Parathyroid adenoma (tissue), 2 donors: ENCODE results near the gene KRTAP5-5.
"Not testable (repeated sequence)": the region's sequence is repeated elsewhere in the genome, so short reads cannot be mapped to it uniquely, and the experiment has no call there.

Experiments
- H2AFZ ChIP-seq: fragments of 300-600 bp; sonication (generic); one replicate; pipeline ENCODE4 v1.7.0; 2017; ENCODE audit warnings: antibody characterized with exemption, mild to moderate bottlenecking
- H3K27ac ChIP-seq: fragments of 300-600 bp; sonication (generic); one replicate; pipeline ENCODE4 v1.7.0; 2017
- H3K27me3 ChIP-seq: fragments of 300-600 bp; sonication (generic); one replicate; pipeline ENCODE4 v1.7.0; 2017; ENCODE audit warnings: low read length; ENCODE audit not compliant: control insufficient read depth, insufficient read depth
- H3K36me3 ChIP-seq: fragments of 300-600 bp; sonication (generic); one replicate; pipeline ENCODE4 v1.7.0; 2017; ENCODE audit warnings: low read length; ENCODE audit not compliant: control insufficient read depth, insufficient read depth
- H3K4me1 ChIP-seq: fragments of 300-600 bp; sonication (generic); one replicate; pipeline ENCODE4 v1.7.0; 2017; ENCODE audit warnings: control low read depth
- H3K4me2 ChIP-seq: fragments of 300-600 bp; sonication (generic); one replicate; pipeline ENCODE4 v1.7.0; 2017; ENCODE audit warnings: low read length
- H3K4me3 ChIP-seq: fragments of 300-600 bp; sonication (generic); one replicate; pipeline ENCODE4 v1.7.0; 2017; ENCODE audit warnings: low read depth, low read length
- H3K79me2 ChIP-seq: fragments of 300-600 bp; sonication (generic); one replicate; pipeline ENCODE4 v1.7.0; 2017; ENCODE audit warnings: control low read depth
- H3K9ac ChIP-seq: fragments of 300-600 bp; sonication (generic); one replicate; pipeline ENCODE4 v1.7.0; 2017; ENCODE audit warnings: mild to moderate bottlenecking
- H3K9me3 ChIP-seq: fragments of 300-600 bp; sonication (generic); one replicate; pipeline ENCODE4 v1.7.0; 2017; ENCODE audit warnings: low read length; ENCODE audit not compliant: control insufficient read depth
- CTCF ChIP-seq: fragments of 300-600 bp; sonication (generic); IDR thresholded peaks from one replicate; pipeline ENCODE4 v1.7.0; 2017; ENCODE audit warnings: antibody characterized with exemption, mild to moderate bottlenecking
- donor health status: primary hyperparathyroidism.

The KRTAP5-5 gene

GRCh38 chr11:1604181-1604580 is 25.4 kb upstream of the KRTAP5-5 start:
- no peaks in the 10 kb centered on the region for H3K36me3 ChIP-seq
- no peaks in the 10 kb centered on the region for H3K79me2 ChIP-seq
- H3K27me3 ChIP-seq, result no peaks in the 10 kb centered on the region
- H3K27ac ChIP-seq, result no peak overlapping the region
- no peak overlapping the region for H3K9ac ChIP-seq
- no peak overlapping the region for H2AFZ ChIP-seq
- no peak for TF ChIP-seq CTCF
- no peak overlapping the region for H3K4me3 ChIP-seq
- H3K4me2 ChIP-seq, result no peak overlapping the region
- no peaks in the 10 kb centered on the region for H3K4me1 ChIP-seq
- H3K9me3 ChIP-seq, result no peaks in the 10 kb centered on the region

- Histone ChIP-seq H3K36me3 (no peaks in the 10 kb centered on the region), H3K4me3 (no peak overlapping the region), H3K27ac (no peak overlapping the region), H3K9me3 (no peaks in the 10 kb centered on the region), H3K4me1 (no peaks in the 10 kb centered on the region), H2AFZ (no peak overlapping the region), H3K79me2 (no peaks in the 10 kb centered on the region), H3K27me3 (no peaks in the 10 kb centered on the region), H3K4me2 (no peak overlapping the region), H3K9ac (no peak overlapping the region)
- TF ChIP-seq CTCF, result no peak
These were observed 24.9 kb upstream of the KRTAP5-5 start for GRCh38 chr11:1604711-1605110.

- H3K4me3 ChIP-seq, H3K79me2 ChIP-seq, H3K9me3 ChIP-seq, H2AFZ ChIP-seq, H3K4me1 ChIP-seq, H3K4me2 ChIP-seq, H3K36me3 ChIP-seq, H3K9ac ChIP-seq, H3K27ac ChIP-seq, H3K27me3 ChIP-seq: not testable (repeated sequence)
These were observed 23.7 kb upstream of the KRTAP5-5 start for GRCh38 chr11:1605923-1606322.

- H3K27me3 ChIP-seq, H3K79me2 ChIP-seq, H3K9ac ChIP-seq, H3K9me3 ChIP-seq, H2AFZ ChIP-seq, H3K27ac ChIP-seq, H3K4me1 ChIP-seq, H3K36me3 ChIP-seq, H3K4me2 ChIP-seq, H3K4me3 ChIP-seq: not testable (repeated sequence)
These were observed 22.3 kb upstream of the KRTAP5-5 start for GRCh38 chr11:1607156-1607845.

- not testable (repeated sequence) for H3K36me3 ChIP-seq, H3K9me3 ChIP-seq, H3K4me1 ChIP-seq, H3K4me3 ChIP-seq, H3K27me3 ChIP-seq, H3K27ac ChIP-seq, H3K79me2 ChIP-seq, H2AFZ ChIP-seq, H3K9ac ChIP-seq, H3K4me2 ChIP-seq
These were observed 21.7 kb upstream of the KRTAP5-5 start for GRCh38 chr11:1607901-1608300.

- H3K4me3 ChIP-seq, result no peak within 1 kb of the TSS
- H3K36me3 ChIP-seq, result no peaks in the 10 kb centered on the region
- no peak within 1 kb of the TSS for H3K9ac ChIP-seq
- TF ChIP-seq CTCF, result no peak
- no peak within 1 kb of the TSS for H2AFZ ChIP-seq
- no peaks in the 10 kb centered on the region for H3K79me2 ChIP-seq
- H3K4me2 ChIP-seq, result no peak within 1 kb of the TSS
- H3K9me3 ChIP-seq, result no peaks in the 10 kb centered on the region
- H3K27ac ChIP-seq, result no peak within 1 kb of the TSS
- H3K27me3 ChIP-seq, result no peaks in the 10 kb centered on the region
- H3K4me1 ChIP-seq, result no peaks in the 10 kb centered on the region
These were observed 21.2 kb upstream of the KRTAP5-5 start, which contains the start of gene KRTAP5-3 for GRCh38 chr11:1608363-1608762. TSS of gene KRTAP5-3 (minus strand) at chr11:1608463. CDS start at chr11:1608385, 78 bp downstream.
